Spleen (tissue), 11 donors: Measurements from ENCODE around the gene KCNQ1. TPM values are rescaled to one million over a fixed set of nuclear protein-coding genes. Genes with fewer than 3 reads are reported as not detected.

Source experiments
- DNase-seq: peaks from one replicate; pipeline ENCODE4 v3.0.0-alpha.2; 2020
- H3K27ac ChIP-seq, 8 donors: fragments of 200-600 bp; sonication (generic) in 7 of 8; 1 replicate in 4 of 8; 2 replicates in 4 of 8; pipeline versions ENCODE4 v1.5.0 to v1.8.0; 2016 to 2021; ENCODE audit warnings: inconsistent platforms in 4 of 8, mild to moderate bottlenecking in 4 of 8, moderate library complexity in 1 of 8
- H3K27me3 ChIP-seq, 7 donors: fragments of 200-600 bp; sonication (generic) in 6 of 7; replicated peaks in 1 of 7; 1 replicate in 4 of 7; 2 replicates in 3 of 7; pipeline versions ENCODE4 v1.5.0 to v1.8.0; 2016 to 2021; ENCODE audit warnings: inconsistent platforms in 3 of 7, mild to moderate bottlenecking in 1 of 7
- H3K36me3 ChIP-seq, 6 donors: fragments of 200-600 bp; sonication (generic) in 5 of 6; 1 replicate in 4 of 6; 2 replicates in 2 of 6; pipeline versions ENCODE4 v1.5.0 to v1.8.0; 2016 to 2021; ENCODE audit warnings: inconsistent platforms in 2 of 6
- H3K4me1 ChIP-seq, 6 donors: fragments of 200-600 bp; sonication (generic) in 5 of 6; 1 replicate in 3 of 6; 2 replicates in 3 of 6; pipeline versions ENCODE4 v1.5.0 to v1.8.0; 2016 to 2021; ENCODE audit warnings: inconsistent platforms in 3 of 6
- H3K4me3 ChIP-seq, 8 donors: fragments of 200-600 bp; sonication (generic) in 7 of 8; 1 replicate in 4 of 8; 2 replicates in 4 of 8; pipeline versions ENCODE4 v1.5.0 to v1.8.0; 2016 to 2021; ENCODE audit warnings: inconsistent platforms in 4 of 8, mild to moderate bottlenecking in 4 of 8, moderate library complexity in 2 of 8
- H3K9me3 ChIP-seq, 8 donors: fragments of 200-600 bp; sonication (generic) in 7 of 8; 1 replicate in 4 of 8; 2 replicates in 4 of 8; pipeline versions ENCODE4 v1.5.0 to v1.8.0; 2016 to 2021; ENCODE audit warnings: inconsistent platforms in 4 of 8
- CTCF ChIP-seq, 11 experiments: fragments of 200-600 bp in 7 of 11; fragments of 450-650 bp in 4 of 11; sonication (generic) in 4 of 11; IDR thresholded peaks in 8 of 11; conservative IDR thresholded peaks in 3 of 11; 1 replicate in 7 of 11; 2 replicates in 4 of 11; pipeline versions ENCODE4 v1.4.0 to v1.8.0; 2016 to 2021; ENCODE audit warnings: antibody characterized with exemption in 11 of 11, inconsistent platforms in 4 of 11, mild to moderate bottlenecking in 1 of 11
- POLR2A ChIP-seq, 3 donors: fragments of 450-650 bp; IDR thresholded peaks; one replicate each; pipeline ENCODE4 v1.5.1; 2017; ENCODE audit warnings: antibody characterized with exemption in 3 of 3, mild to moderate bottlenecking in 1 of 3
- POLR2AphosphoS5 ChIP-seq, 3 donors: sonication (generic); formaldehyde crosslinking; IDR thresholded peaks; one replicate each; pipeline ENCODE4 v1.5.1; 2017; ENCODE audit warnings: antibody characterized with exemption in 3 of 3
- WGBS, 5 donors: extraction: QIAGEN DNeasy Blood & Tissue Kit in 3 of 5; methylation state at CpG; one replicate each; pipeline versions ENCODE4 v1.1.5 to v1.1.7; 2013 to 2018; 5-methylcytosine and 5-hydroxymethylcytosine counted together
- intact Hi-C: fragments of 100-400 bp; cut with DNase I; formaldehyde crosslinking; loops from one replicate; pipeline ENCODE4 v1.15.0; 2023; ENCODE audit warnings: low total_unique reads
- polyA plus RNA-seq, 3 donors: library from polyadenylated mRNA; stranded (reverse); fragments of 200-250 nt; gene quantifications; one replicate each; pipeline ENCODE4 v1.2.1, GENCODE V29; 2013
- total RNA-seq, 7 donors: library from RNA; depleted of rRNA in 3 of 7; stranded (reverse); fragments of >200 nt in 3 of 7; fragmentation: NEBNext Ultra II Directional in 4 of 7; extraction: Animal tissue kit (Norgen Biotek cat#: 25700) in 4 of 7; gene quantifications; one replicate each; pipeline versions ENCODE4 v1.1.0 to v1.2.1, GENCODE V29; 2016 to 2021
- donor health status: healthy with polysubstance abuse.
- donor health status: DM: no; HTN: no; CAD: no; lungs with moderate emphysema.
- donor health status: DM: no; HTN: no; CAD: no.
- donor health status: Bipolar disorder and iron deficiency.
- donor health status: healthy.
- donor health status: DM: no; HTN: no; CAD: no.
- donor health status: DM: yes; HTN: yes; CAD: no.

Gene KCNQ1
- total and polyA plus RNA-seq, 10 donors, result 3.3 to 21.6 (median 13.5) TPM

DNA sequence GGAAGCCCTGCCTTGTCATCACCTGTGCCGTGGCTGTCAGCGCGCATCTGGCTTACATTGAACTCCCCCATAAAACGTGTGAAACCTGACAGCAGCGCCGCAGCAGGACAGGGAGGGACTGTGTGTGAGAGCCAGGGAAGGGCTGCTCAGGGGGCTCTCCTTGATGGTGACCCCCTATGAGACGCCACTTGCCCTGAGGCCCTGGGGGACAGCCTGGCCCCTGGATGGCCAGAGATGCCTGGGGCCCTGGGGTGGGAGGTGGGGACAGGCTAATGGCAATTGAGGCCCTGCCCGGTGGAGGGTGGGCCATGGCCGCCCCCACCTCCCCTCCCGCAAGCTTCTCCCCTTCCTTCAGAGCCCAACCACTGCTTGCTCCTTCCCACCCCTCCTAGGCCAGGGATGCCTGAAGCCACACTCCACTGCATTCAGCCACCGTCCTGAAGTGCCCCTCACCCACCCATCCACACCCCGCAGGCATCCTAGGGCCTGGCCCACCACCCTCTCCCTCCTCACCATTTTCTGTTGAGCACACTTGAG, 290.3 kb downstream of the KCNQ1 start:
- TF ChIP-seq CTCF (IDR thresholded peaks at IDR 0.05 in 8 of 11, conservative IDR thresholded peaks at IDR 0.05 in 3 of 11), result no peak
- H3K27me3 ChIP-seq, result no peaks in the 10 kb centered on the region
- no peaks in the 10 kb centered on the region for H3K4me1 ChIP-seq
- WGBS, 5 donors, result 92 to 94% (median 93%) methylated on average over 12 of the region's 12 CpGs
- H3K27ac ChIP-seq, result no peak overlapping the region
- H3K4me3 ChIP-seq, result no peak overlapping the region
- intact Hi-C loops, result no loop called here
- H3K36me3 ChIP-seq, result no peaks in the 10 kb centered on the region
- no peak for DNase-seq
- no peaks in the 10 kb centered on the region for H3K9me3 ChIP-seq

DNA sequence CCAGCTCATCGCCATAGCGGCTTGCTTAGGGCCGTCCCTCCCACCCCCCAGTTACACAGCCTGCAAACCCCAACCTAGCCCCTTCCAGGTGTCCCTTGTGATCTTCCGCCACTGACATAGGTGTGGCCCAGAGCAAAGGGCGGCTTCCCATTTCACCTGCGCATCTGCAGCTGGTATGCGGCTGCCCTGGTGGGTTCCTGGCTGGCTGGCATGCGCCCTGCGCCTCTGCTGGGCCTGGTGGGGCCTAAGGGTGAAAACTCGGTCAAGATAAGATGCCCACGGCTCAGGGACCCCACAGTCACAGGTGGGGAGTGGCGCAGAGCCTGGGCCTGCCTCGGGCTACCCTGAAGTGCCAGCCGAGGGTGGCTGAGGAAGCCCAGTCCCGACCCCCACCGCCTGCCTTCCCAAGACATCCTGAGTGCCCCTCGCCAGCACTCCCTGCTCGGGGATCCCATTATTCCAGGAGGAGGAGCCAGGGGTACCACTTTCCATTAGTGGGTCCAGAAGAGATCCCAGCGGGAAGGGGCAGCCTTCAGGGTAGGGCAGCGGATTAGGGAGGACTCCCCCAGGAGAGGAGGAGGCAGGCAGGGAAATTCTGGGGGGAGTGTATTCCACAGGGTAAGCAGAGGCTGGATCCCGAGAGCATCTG, 291.9 kb downstream of the KCNQ1 start:
- no peak overlapping the region for H3K27ac ChIP-seq
- no peak overlapping the region for H3K4me3 ChIP-seq
- peaks cover 0 to 9% (median 1%) of the 10 kb centered on the region in 6 donors for H3K4me1 ChIP-seq
- 93 to 96% (median 95%) methylated on average over 14 to 21 of the region's 21 CpGs for WGBS, 5 donors
- no peak for TF ChIP-seq CTCF (IDR thresholded peaks at IDR 0.05 in 8 of 11, conservative IDR thresholded peaks at IDR 0.05 in 3 of 11)
- TF ChIP-seq POLR2AphosphoS5 (IDR thresholded peaks at IDR 0.05), result no peak
- no peak for TF ChIP-seq POLR2A (IDR thresholded peaks at IDR 0.05)
- no peaks in the 10 kb centered on the region for H3K9me3 ChIP-seq
- no peaks in the 10 kb centered on the region for H3K27me3 ChIP-seq
- no peaks in the 10 kb centered on the region for H3K36me3 ChIP-seq
- no peak for DNase-seq
- intact Hi-C loops, result no loop called here

- no peak for DNase-seq
- 91 to 97% (median 93%) methylated on average over 6 to 7 of the region's 7 CpGs for WGBS, 5 donors
- Histone ChIP-seq H3K27ac (no peak overlapping the region), H3K27me3 (no peaks in the 10 kb centered on the region), H3K36me3 (no peaks in the 10 kb centered on the region), H3K4me1 (peaks cover 0 to 13% (median 2%) of the 10 kb centered on the region in 6 donors), H3K9me3 (no peaks in the 10 kb centered on the region), H3K4me3 (no peak overlapping the region)
- intact Hi-C loops, result no loop called here
- TF ChIP-seq POLR2A (IDR thresholded peaks at IDR 0.05), result no peak
These were observed 292.4 kb downstream of the KCNQ1 start for GRCh38 chr11:2737226-2737590.

GRCh38 chr11:2737866-2738265, 293.1 kb downstream of the KCNQ1 start:
- intact Hi-C loops, result no loop called here
- Histone ChIP-seq H3K4me1 (peaks cover 0 to 13% (median 2%) of the 10 kb centered on the region in 6 donors), H3K36me3 (no peaks in the 10 kb centered on the region), H3K4me3 (no peak overlapping the region), H3K27me3 (no peaks in the 10 kb centered on the region), H3K9me3 (no peaks in the 10 kb centered on the region), H3K27ac (no peak overlapping the region)
- 49 to 70% (median 61%) methylated on average over 5 of the region's 5 CpGs for WGBS, 5 donors
- no peak for TF ChIP-seq CTCF (IDR thresholded peaks at IDR 0.05 in 8 of 11, conservative IDR thresholded peaks at IDR 0.05 in 3 of 11)
- no peak for DNase-seq
